ENCODE data around the gene GSTA2. TPM values are rescaled to one million over a fixed set of nuclear protein-coding genes. Genes with fewer than 3 reads are reported as not detected.

Gene GSTA2
- total RNA-seq, 1 experiment from 2014 or later: not detected

DNA sequence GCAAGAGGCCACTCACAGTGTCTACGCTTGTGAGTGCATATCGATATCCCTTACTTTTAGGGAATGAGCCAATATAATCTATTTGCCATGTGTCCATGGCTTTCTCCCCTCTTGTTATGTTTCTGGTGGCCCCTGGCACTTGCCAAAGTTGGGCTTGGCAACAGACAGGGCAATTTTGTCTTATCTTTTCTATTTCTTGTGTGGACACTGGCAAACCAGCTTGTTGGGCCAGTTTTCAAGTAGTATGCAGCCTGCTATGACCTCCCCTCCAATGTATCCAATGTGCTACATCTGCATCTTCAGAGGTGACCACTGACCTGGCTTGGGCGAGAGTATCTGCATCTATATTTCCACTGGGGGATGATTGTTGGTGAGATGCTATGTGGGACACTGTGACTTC lies 29.2 kb downstream of the GSTA2 start:
- no TSS peak for BruUV-seq (replicated peaks)
- no peaks in the 10 kb centered on the region for H3K4me1 ChIP-seq (replicated peaks; ENCODE audit: insufficient read depth)
- no peak overlapping the region for H3K4me3 ChIP-seq
- intact Hi-C loops (cut with micrococcal nuclease; ENCODE audit: unreplicated experiment): no loop called here
- no peak overlapping the region for H2AFZ ChIP-seq
- TF ChIP-seq, protein P1, sequence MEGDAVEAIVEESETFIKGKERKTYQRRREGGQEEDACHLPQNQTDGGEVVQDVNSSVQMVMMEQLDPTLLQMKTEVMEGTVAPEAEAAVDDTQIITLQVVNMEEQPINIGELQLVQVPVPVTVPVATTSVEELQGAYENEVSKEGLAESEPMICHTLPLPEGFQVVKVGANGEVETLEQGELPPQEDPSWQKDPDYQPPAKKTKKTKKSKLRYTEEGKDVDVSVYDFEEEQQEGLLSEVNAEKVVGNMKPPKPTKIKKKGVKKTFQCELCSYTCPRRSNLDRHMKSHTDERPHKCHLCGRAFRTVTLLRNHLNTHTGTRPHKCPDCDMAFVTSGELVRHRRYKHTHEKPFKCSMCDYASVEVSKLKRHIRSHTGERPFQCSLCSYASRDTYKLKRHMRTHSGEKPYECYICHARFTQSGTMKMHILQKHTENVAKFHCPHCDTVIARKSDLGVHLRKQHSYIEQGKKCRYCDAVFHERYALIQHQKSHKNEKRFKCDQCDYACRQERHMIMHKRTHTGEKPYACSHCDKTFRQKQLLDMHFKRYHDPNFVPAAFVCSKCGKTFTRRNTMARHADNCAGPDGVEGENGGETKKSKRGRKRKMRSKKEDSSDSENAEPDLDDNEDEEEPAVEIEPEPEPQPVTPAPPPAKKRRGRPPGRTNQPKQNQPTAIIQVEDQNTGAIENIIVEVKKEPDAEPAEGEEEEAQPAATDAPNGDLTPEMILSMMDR (conservative IDR thresholded peaks at IDR 0.05): no peak
- no peak for TF ChIP-seq EZH2 (IDR thresholded peaks at IDR 0.05; ENCODE audit: low read depth)
- no peak overlapping the region for H3K27ac ChIP-seq
- H3K27me3 ChIP-seq (ENCODE audit: insufficient read depth, low read depth): no peaks in the 10 kb centered on the region
- no peaks in the 10 kb centered on the region for H3K9me2 ChIP-seq (ENCODE audit: insufficient read depth)
- ChIA-PET CTCF (no interaction called here), POLR2A (ENCODE audit: unreplicated experiment) (no interaction called here)
- no peaks in the 10 kb centered on the region for H3K9me3 ChIP-seq (ENCODE audit: insufficient read depth, low read depth)
- no peaks in the 10 kb centered on the region for H3F3A ChIP-seq (ENCODE audit: insufficient read depth, low read depth)
- H4K20me1 ChIP-seq (ENCODE audit: insufficient read depth): no peaks in the 10 kb centered on the region
- no peak overlapping the region for H3K4me2 ChIP-seq
- no peaks in the 10 kb centered on the region for H3K36me3 ChIP-seq (ENCODE audit: low read depth)
- no peak for DNase-seq
- H3K79me2 ChIP-seq (ENCODE audit: low read depth): no peaks in the 10 kb centered on the region

DNA sequence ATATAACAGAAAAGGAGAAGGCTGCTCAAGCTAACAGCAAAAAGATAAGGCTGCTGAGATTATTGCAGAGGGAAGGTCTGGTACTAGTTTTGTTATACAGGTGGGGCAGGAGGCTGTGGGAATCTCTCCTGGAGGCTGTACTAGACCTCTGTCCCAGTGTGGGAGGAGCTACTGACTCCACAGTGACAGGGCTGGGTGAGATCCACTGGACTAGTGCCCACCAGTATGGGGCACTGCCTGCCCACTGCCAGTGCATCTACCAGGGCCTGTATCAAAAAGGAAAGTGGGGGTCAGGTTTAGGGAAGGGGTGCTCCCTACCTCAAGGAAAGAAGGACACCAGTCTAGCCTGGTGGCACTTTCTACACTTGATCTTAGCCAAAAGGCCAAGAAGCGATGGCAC lies 30.1 kb downstream of the GSTA2 start:
- Histone ChIP-seq H3K27me3 (ENCODE audit: insufficient read depth, low read depth) (no peaks in the 10 kb centered on the region), H3K9me2 (ENCODE audit: insufficient read depth) (no peaks in the 10 kb centered on the region), H3K36me3 (ENCODE audit: low read depth) (no peaks in the 10 kb centered on the region), H4K20me1 (ENCODE audit: insufficient read depth) (no peaks in the 10 kb centered on the region), H3K4me3 (no peak overlapping the region), H3K4me1 (replicated peaks; ENCODE audit: insufficient read depth) (no peaks in the 10 kb centered on the region), H3F3A (ENCODE audit: insufficient read depth, low read depth) (no peaks in the 10 kb centered on the region), H3K4me2 (no peak overlapping the region), H3K79me2 (ENCODE audit: low read depth) (no peaks in the 10 kb centered on the region), H3K27ac (no peak overlapping the region), H2AFZ (no peak overlapping the region), H3K9me3 (ENCODE audit: insufficient read depth, low read depth) (no peaks in the 10 kb centered on the region)
- no peak for TF ChIP-seq EZH2 (IDR thresholded peaks at IDR 0.05; ENCODE audit: low read depth)
- TF ChIP-seq, protein P1 (conservative IDR thresholded peaks at IDR 0.05): no peak
- BruUV-seq (replicated peaks): no TSS peak
- DNase-seq: no peak
- POLR2A ChIA-PET (ENCODE audit: unreplicated experiment): interaction anchor here (0.6 kb wide), 1 partner anchor 44 kb away, joined by 3 read pairs; no protein-coding TSS in a partner anchor
- CTCF ChIA-PET: no interaction called here
- intact Hi-C loops (cut with micrococcal nuclease; ENCODE audit: unreplicated experiment): no loop called here

DNA sequence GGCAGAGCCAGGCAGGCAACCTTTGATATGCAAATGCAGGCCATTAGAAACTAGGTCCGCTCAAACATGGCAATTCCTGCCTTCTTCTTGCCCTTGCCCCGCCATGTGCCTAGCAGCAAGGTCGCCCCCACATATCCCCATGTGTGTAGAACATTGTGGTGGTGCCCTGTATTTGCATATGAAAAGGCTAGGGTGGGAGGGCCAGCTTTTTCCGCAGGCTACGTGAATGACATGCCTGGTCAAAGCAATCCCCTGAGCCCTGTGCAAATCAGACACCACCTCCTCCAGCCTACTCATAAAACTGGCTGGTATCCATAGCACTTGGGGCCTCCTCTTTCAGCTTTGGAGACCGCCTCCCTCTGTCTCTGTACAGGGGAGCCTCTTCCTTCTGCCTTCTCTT lies 31.6 kb downstream of the GSTA2 start:
- ChIA-PET CTCF (no interaction called here), POLR2A (ENCODE audit: unreplicated experiment) (no interaction called here)
- Histone ChIP-seq H3K9me3 (ENCODE audit: insufficient read depth, low read depth) (no peaks in the 10 kb centered on the region), H3K36me3 (ENCODE audit: low read depth) (no peaks in the 10 kb centered on the region), H3K4me2 (no peak overlapping the region), H3F3A (ENCODE audit: insufficient read depth, low read depth) (no peaks in the 10 kb centered on the region), H3K27ac (no peak overlapping the region), H3K9me2 (ENCODE audit: insufficient read depth) (no peaks in the 10 kb centered on the region), H3K79me2 (ENCODE audit: low read depth) (no peaks in the 10 kb centered on the region), H4K20me1 (ENCODE audit: insufficient read depth) (no peaks in the 10 kb centered on the region), H3K4me3 (no peak overlapping the region), H3K27me3 (ENCODE audit: insufficient read depth, low read depth) (no peaks in the 10 kb centered on the region), H3K4me1 (replicated peaks; ENCODE audit: insufficient read depth) (peaks cover 5% of the 10 kb centered on the region), H2AFZ (no peak overlapping the region)
- TF ChIP-seq, protein P1 (conservative IDR thresholded peaks at IDR 0.05): no peak
- TF ChIP-seq EZH2 (IDR thresholded peaks at IDR 0.05; ENCODE audit: low read depth): no peak
- BruUV-seq (replicated peaks): no TSS peak
- intact Hi-C loops (cut with micrococcal nuclease; ENCODE audit: unreplicated experiment): no loop called here
- DNase-seq: no peak

Measured in PC-9 (cell line).